ENCODE data around the gene WDR7.

The WDR7 gene

DNA sequence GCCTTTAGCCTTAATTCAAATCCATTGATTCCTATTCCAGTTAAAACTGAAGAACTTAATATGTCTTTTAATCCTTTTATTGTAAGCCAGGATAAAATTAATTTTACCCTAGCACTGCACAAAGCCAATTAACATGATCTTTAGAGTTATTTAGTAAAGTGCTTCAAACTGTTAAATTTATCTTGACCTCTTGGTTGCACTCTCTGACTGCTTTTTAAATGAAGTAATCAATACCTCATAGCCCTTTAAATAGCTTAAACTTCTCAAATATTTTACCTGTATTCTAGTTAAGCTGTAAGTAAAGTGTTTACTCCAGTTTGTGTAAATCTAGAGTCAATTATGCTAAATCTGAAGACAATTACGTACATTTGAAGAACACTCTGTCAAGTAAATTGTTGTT, 221.0 kb downstream of the WDR7 start:
- Histone ChIP-seq H2BK15ac (ENCODE audit: low read length) (no peak overlapping the region), H3K4me2 (ENCODE audit: insufficient read depth, low read length, poor library complexity, severe bottlenecking) (no peak overlapping the region), H4K91ac (ENCODE audit: low read depth, low read length, poor library complexity) (no peak overlapping the region), H2BK120ac (ENCODE audit: low read depth, low read length) (no peak overlapping the region), H2AFZ (ENCODE audit: low read length) (no peak overlapping the region), H3K18ac (ENCODE audit: low read length) (no peak overlapping the region), H4K8ac (ENCODE audit: low read depth, low read length) (no peak overlapping the region), H3K14ac (ENCODE audit: low read length) (no peak overlapping the region), H2AK5ac (ENCODE audit: low read depth, low read length) (no peak overlapping the region), H3K9ac (ENCODE audit: low read depth, low read length, poor library complexity) (no peak overlapping the region), H3K79me1 (ENCODE audit: low read depth, low read length) (no peaks in the 10 kb centered on the region), H3K4ac (ENCODE audit: low read length) (no peak overlapping the region), H3K36me3 (replicated peaks in 1 of 2; ENCODE audit: control insufficient read depth in 2 of 2, insufficient read depth in 2 of 2, low read length in 2 of 2) (no peaks in the 10 kb centered on the region), H3K27ac (replicated peaks; ENCODE audit: low read length) (no peak overlapping the region), H3K27me3 (ENCODE audit: control insufficient read depth in 3 of 3, insufficient read depth in 3 of 3, low read depth in 1 of 3, low read length in 3 of 3) (no peaks in the 10 kb centered on the region), H3K4me1 (ENCODE audit: control insufficient read depth in 2 of 2, insufficient read depth in 1 of 2, low read depth in 1 of 2, low read length in 2 of 2) (peaks cover 4 to 20% of the 10 kb centered on the region in 2 donors), H3K4me3 (ENCODE audit: low read length in 2 of 2) (no peak overlapping the region), H2BK5ac (ENCODE audit: low read length) (no peak overlapping the region), H3K23ac (ENCODE audit: low read depth, low read length, poor library complexity) (no peak overlapping the region), H2BK12ac (ENCODE audit: low read length) (no peak overlapping the region), H3K9me3 (replicated peaks in 1 of 2; ENCODE audit: control insufficient read depth in 2 of 2, insufficient read depth in 1 of 2, low read depth in 1 of 2, low read length in 2 of 2) (no peaks in the 10 kb centered on the region)
- DNase-seq (ENCODE audit: low spot score) = no peak
- no CpG with 5 or more reads among the region's 1 CpG for WGBS, 2 donors (ENCODE audit: extremely low coverage in 2 of 2, insufficient read length in 2 of 2, insufficient replicate concordance in 1 of 2)

DNA sequence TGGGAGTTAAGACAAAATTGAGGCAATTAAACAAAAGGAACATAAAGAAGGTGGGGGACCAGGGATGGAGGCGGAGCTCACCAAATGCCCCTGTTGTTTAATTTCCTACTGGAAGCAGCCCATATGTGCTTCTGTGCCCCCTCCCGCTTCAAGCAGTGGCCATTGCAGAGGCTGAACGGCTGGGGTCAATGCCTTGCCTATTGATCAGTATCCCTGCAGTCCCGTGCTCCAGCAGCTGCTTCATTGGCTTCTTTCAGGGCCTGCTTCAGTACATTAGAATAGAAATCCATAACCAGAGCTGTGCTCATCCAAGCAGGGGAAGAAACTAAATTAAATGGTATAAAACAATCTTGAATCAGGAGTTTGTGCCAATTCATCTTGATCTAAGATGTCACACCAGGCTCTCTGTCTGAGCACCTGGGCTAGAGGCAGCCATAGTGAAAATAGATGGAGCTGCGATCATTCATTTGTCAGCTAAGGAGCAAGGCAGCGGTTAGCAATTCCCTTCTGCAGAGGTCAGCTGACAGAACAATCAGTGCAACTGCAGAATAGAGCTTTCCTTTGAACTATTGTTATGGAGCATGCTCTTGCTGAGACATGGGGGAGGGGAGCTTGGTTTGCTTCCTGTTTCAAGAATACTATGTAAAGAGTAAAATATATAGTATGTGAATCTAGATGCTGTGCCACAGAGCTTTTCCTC, 222.4 kb downstream of the WDR7 start:
- H3K18ac ChIP-seq (ENCODE audit: low read length) = no peak overlapping the region
- no peak overlapping the region for H3K4ac ChIP-seq (ENCODE audit: low read length)
- no peak overlapping the region for H3K23ac ChIP-seq (ENCODE audit: low read depth, low read length, poor library complexity)
- peak overlapping the region in 1 of 2 donors; percentile 37 for H3K4me3 ChIP-seq (ENCODE audit: low read length in 2 of 2)
- H2BK120ac ChIP-seq (ENCODE audit: low read depth, low read length) = no peak overlapping the region
- no peaks in the 10 kb centered on the region for H3K79me1 ChIP-seq (ENCODE audit: low read depth, low read length)
- H2BK15ac ChIP-seq (ENCODE audit: low read length) = no peak overlapping the region
- no peaks in the 10 kb centered on the region for H3K9me3 ChIP-seq (replicated peaks in 1 of 2; ENCODE audit: control insufficient read depth in 2 of 2, insufficient read depth in 1 of 2, low read depth in 1 of 2, low read length in 2 of 2)
- H3K27ac ChIP-seq (replicated peaks; ENCODE audit: low read length) = peak overlapping the region; percentile 50
- H3K27me3 ChIP-seq (ENCODE audit: control insufficient read depth in 3 of 3, insufficient read depth in 3 of 3, low read depth in 1 of 3, low read length in 3 of 3) = no peaks in the 10 kb centered on the region
- H3K14ac ChIP-seq (ENCODE audit: low read length) = no peak overlapping the region
- DNase-seq (ENCODE audit: low spot score) = peak; percentile 17
- no peak overlapping the region for H2BK12ac ChIP-seq (ENCODE audit: low read length)
- H3K36me3 ChIP-seq (replicated peaks in 1 of 2; ENCODE audit: control insufficient read depth in 2 of 2, insufficient read depth in 2 of 2, low read length in 2 of 2) = no peaks in the 10 kb centered on the region
- WGBS, 2 donors (ENCODE audit: extremely low coverage in 2 of 2, insufficient read length in 2 of 2, insufficient replicate concordance in 1 of 2) = no CpG with 5 or more reads among the region's 6 CpGs
- H2BK5ac ChIP-seq (ENCODE audit: low read length) = no peak overlapping the region
- no peak overlapping the region for H4K91ac ChIP-seq (ENCODE audit: low read depth, low read length, poor library complexity)
- peaks cover 4 to 20% of the 10 kb centered on the region in 2 donors for H3K4me1 ChIP-seq (ENCODE audit: control insufficient read depth in 2 of 2, insufficient read depth in 1 of 2, low read depth in 1 of 2, low read length in 2 of 2)
- H3K9ac ChIP-seq (ENCODE audit: low read depth, low read length, poor library complexity) = no peak overlapping the region
- peak overlapping the region; percentile 82 for H2AFZ ChIP-seq (ENCODE audit: low read length)
- peak overlapping the region; percentile 31 for H3K4me2 ChIP-seq (ENCODE audit: insufficient read depth, low read length, poor library complexity, severe bottlenecking)
- no peak overlapping the region for H2AK5ac ChIP-seq (ENCODE audit: low read depth, low read length)
- H4K8ac ChIP-seq (ENCODE audit: low read depth, low read length) = no peak overlapping the region

DNA sequence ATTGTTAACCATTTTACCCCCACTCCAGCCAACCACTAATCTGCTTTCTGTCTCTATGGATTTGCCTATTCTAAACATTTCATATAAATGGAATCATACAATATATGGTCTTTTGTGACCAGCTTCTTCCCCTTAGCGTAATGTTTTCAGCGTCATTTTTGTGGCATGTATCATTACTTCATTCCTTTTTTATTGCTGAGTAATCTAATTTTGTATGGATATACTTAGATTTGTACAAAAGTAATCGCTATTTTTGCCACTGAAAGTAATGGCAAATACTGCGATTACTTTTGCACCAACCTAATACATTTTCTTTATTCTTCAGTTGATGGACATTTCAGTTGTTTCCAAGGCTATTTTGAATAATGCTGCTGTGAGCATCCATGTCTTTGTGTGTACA, 227.6 kb downstream of the WDR7 start:
- DNase-seq (ENCODE audit: low spot score) = no peak
- Histone ChIP-seq H3K36me3 (replicated peaks in 1 of 2; ENCODE audit: control insufficient read depth in 2 of 2, insufficient read depth in 2 of 2, low read length in 2 of 2) (no peaks in the 10 kb centered on the region), H3K4me1 (ENCODE audit: control insufficient read depth in 2 of 2, insufficient read depth in 1 of 2, low read depth in 1 of 2, low read length in 2 of 2) (peaks cover 0 to 7% of the 10 kb centered on the region in 2 donors), H3K9ac (ENCODE audit: low read depth, low read length, poor library complexity) (no peak overlapping the region), H4K8ac (ENCODE audit: low read depth, low read length) (no peak overlapping the region), H2BK12ac (ENCODE audit: low read length) (no peak overlapping the region), H3K23ac (ENCODE audit: low read depth, low read length, poor library complexity) (no peak overlapping the region), H3K27ac (replicated peaks; ENCODE audit: low read length) (no peak overlapping the region), H3K27me3 (ENCODE audit: control insufficient read depth in 3 of 3, insufficient read depth in 3 of 3, low read depth in 1 of 3, low read length in 3 of 3) (no peaks in the 10 kb centered on the region), H2BK5ac (ENCODE audit: low read length) (no peak overlapping the region), H3K14ac (ENCODE audit: low read length) (no peak overlapping the region), H2BK120ac (ENCODE audit: low read depth, low read length) (no peak overlapping the region), H4K91ac (ENCODE audit: low read depth, low read length, poor library complexity) (no peak overlapping the region), H3K4ac (ENCODE audit: low read length) (no peak overlapping the region), H2BK15ac (ENCODE audit: low read length) (no peak overlapping the region), H3K18ac (ENCODE audit: low read length) (no peak overlapping the region), H2AK5ac (ENCODE audit: low read depth, low read length) (no peak overlapping the region), H3K4me2 (ENCODE audit: insufficient read depth, low read length, poor library complexity, severe bottlenecking) (no peak overlapping the region), H3K79me1 (ENCODE audit: low read depth, low read length) (no peaks in the 10 kb centered on the region), H3K9me3 (replicated peaks in 1 of 2; ENCODE audit: control insufficient read depth in 2 of 2, insufficient read depth in 1 of 2, low read depth in 1 of 2, low read length in 2 of 2) (peaks cover 0 to 3% of the 10 kb centered on the region in 2 donors), H3K4me3 (ENCODE audit: low read length in 2 of 2) (no peak overlapping the region), H2AFZ (ENCODE audit: low read length) (no peak overlapping the region)
- no CpG with 5 or more reads among the region's 4 CpGs for WGBS, 2 donors (ENCODE audit: extremely low coverage in 2 of 2, insufficient read length in 2 of 2, insufficient replicate concordance in 1 of 2)

DNA sequence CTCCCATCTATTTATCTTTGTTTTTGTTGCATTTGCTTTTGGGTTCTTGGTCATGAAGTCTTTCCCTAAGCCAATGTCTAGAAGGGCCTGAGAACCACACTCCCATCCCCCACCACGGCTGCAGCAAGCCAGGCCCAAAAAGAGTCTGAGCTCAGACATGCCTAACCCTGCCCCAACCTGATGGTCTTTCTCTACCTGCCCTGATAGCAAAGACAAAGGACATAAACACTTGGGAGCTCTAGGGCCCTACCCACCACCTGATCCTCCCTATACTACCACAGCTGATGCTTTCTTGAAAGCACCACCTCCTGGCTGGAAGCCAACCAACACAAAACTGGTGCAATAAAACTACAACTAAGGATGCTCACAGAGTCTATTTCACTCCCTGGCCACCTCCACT, 233.4 kb downstream of the WDR7 start:
- no peak overlapping the region for H2BK15ac ChIP-seq (ENCODE audit: low read length)
- no peak overlapping the region for H4K8ac ChIP-seq (ENCODE audit: low read depth, low read length)
- H3K27ac ChIP-seq (replicated peaks; ENCODE audit: low read length) = no peak overlapping the region
- H3K14ac ChIP-seq (ENCODE audit: low read length) = no peak overlapping the region
- no peak overlapping the region for H3K23ac ChIP-seq (ENCODE audit: low read depth, low read length, poor library complexity)
- H3K4ac ChIP-seq (ENCODE audit: low read length) = no peak overlapping the region
- no peak overlapping the region for H2BK12ac ChIP-seq (ENCODE audit: low read length)
- H3K4me1 ChIP-seq (ENCODE audit: control insufficient read depth in 2 of 2, insufficient read depth in 1 of 2, low read depth in 1 of 2, low read length in 2 of 2) = peaks cover 0 to 3% of the 10 kb centered on the region in 2 donors
- no peak overlapping the region for H3K9ac ChIP-seq (ENCODE audit: low read depth, low read length, poor library complexity)
- no peaks in the 10 kb centered on the region for H3K36me3 ChIP-seq (replicated peaks in 1 of 2; ENCODE audit: control insufficient read depth in 2 of 2, insufficient read depth in 2 of 2, low read length in 2 of 2)
- peaks cover 0 to 5% of the 10 kb centered on the region in 2 donors for H3K9me3 ChIP-seq (replicated peaks in 1 of 2; ENCODE audit: control insufficient read depth in 2 of 2, insufficient read depth in 1 of 2, low read depth in 1 of 2, low read length in 2 of 2)
- H3K18ac ChIP-seq (ENCODE audit: low read length) = peak overlapping the region; percentile 62
- no peak overlapping the region for H3K4me2 ChIP-seq (ENCODE audit: insufficient read depth, low read length, poor library complexity, severe bottlenecking)
- H3K27me3 ChIP-seq (ENCODE audit: control insufficient read depth in 3 of 3, insufficient read depth in 3 of 3, low read depth in 1 of 3, low read length in 3 of 3) = peaks cover 0 to 2% (median 0%) of the 10 kb centered on the region in 3 experiments
- no peak for DNase-seq (ENCODE audit: low spot score)
- no peak overlapping the region for H4K91ac ChIP-seq (ENCODE audit: low read depth, low read length, poor library complexity)
- no peak overlapping the region for H3K4me3 ChIP-seq (ENCODE audit: low read length in 2 of 2)
- H2AFZ ChIP-seq (ENCODE audit: low read length) = no peak overlapping the region
- no peak overlapping the region for H2AK5ac ChIP-seq (ENCODE audit: low read depth, low read length)
- H2BK120ac ChIP-seq (ENCODE audit: low read depth, low read length) = no peak overlapping the region
- no peak overlapping the region for H2BK5ac ChIP-seq (ENCODE audit: low read length)
- WGBS, 2 donors (ENCODE audit: extremely low coverage in 2 of 2, insufficient read length in 2 of 2, insufficient replicate concordance in 1 of 2) = no CpG with 5 or more reads among the region's 1 CpG
- no peaks in the 10 kb centered on the region for H3K79me1 ChIP-seq (ENCODE audit: low read depth, low read length)

All from neuronal stem cell (in vitro differentiated cells).